ENCODE data around the gene MAPKBP1.

The MAPKBP1 gene

GRCh38 chr15:41810651-41811431 is 36.6 kb downstream of the MAPKBP1 start:
- no peak for DNase-seq

- DNase-seq: peak; percentile 80 to 81
These were observed 37.3 kb downstream of the MAPKBP1 start for GRCh38 chr15:41811432-41812195.

GRCh38 chr15:41812820-41813375 is 38.6 kb downstream of the MAPKBP1 start:
- DNase-seq: no peak

- no peak for DNase-seq
These were observed 39.1 kb downstream of the MAPKBP1 start for GRCh38 chr15:41813426-41813825.

GRCh38 chr15:41814534-41814933 is 40.2 kb downstream of the MAPKBP1 start:
- DNase-seq: no peak

GRCh38 chr15:41816788-41817187 is 42.5 kb downstream of the MAPKBP1 start:
- DNase-seq: no peak

- DNase-seq: no peak
These were observed 43.0 kb downstream of the MAPKBP1 start for GRCh38 chr15:41817327-41817726.

GRCh38 chr15:41817781-41818180 is 43.5 kb downstream of the MAPKBP1 start:
- DNase-seq: no peak

- no peak for DNase-seq
These were observed 45.3 kb downstream of the MAPKBP1 start for GRCh38 chr15:41819455-41820050.

GRCh38 chr15:41820791-41821423 is 46.6 kb downstream of the MAPKBP1 start:
- DNase-seq: no peak

GRCh38 chr15:41821831-41822230 is 47.5 kb downstream of the MAPKBP1 start:
- DNase-seq: no peak

- no peak for DNase-seq
These were observed 48.2 kb downstream of the MAPKBP1 start for GRCh38 chr15:41822471-41822870.

GRCh38 chr15:41822957-41823356 is 48.7 kb downstream of the MAPKBP1 start:
- no peak for DNase-seq

GRCh38 chr15:41823502-41823901 is 49.2 kb downstream of the MAPKBP1 start:
- no peak for DNase-seq

- DNase-seq: no peak
These were observed 49.9 kb downstream of the MAPKBP1 start for GRCh38 chr15:41824062-41824745.

GRCh38 chr15:41825145-41825544 is 50.9 kb downstream of the MAPKBP1 start:
- no peak for DNase-seq

- DNase-seq: no peak
These were observed 51.6 kb downstream of the MAPKBP1 start for GRCh38 chr15:41825572-41826535.

GRCh38 chr15:41827290-41827879 is 53.1 kb downstream of the MAPKBP1 start:
- peak in 1 of 2 donors; percentile 33 for DNase-seq

GRCh38 chr15:41827880-41828806 is 53.9 kb downstream of the MAPKBP1 start, which contains the start of gene JMJD7:
JMJD7 (plus strand) TSS chr15:41828092; CDS start chr15:41828125, 33 bp downstream.
- DNase-seq: peak; percentile 98 to 99

GRCh38 chr15:41828807-41829141 is 54.5 kb downstream of the MAPKBP1 start:
- no peak for DNase-seq

Measured in stimulated activated CD4-positive, alpha-beta T cell treated with anti-CD3 and anti-CD28 coated beads, Interleukin-2, amount 100 ng/mL, for 24 hours (primary cell).